H1 (cell line): Measurements from ENCODE around the gene PNCK. TPM values are rescaled to one million over a fixed set of nuclear protein-coding genes. Genes with fewer than 3 reads are reported as not detected.

Experiments used
- CTCF ChIA-PET: fragments of 300-600 bp; sonication (Branson Sonifier 250); formaldehyde crosslinking; loops from one replicate; lab custom pipeline; 2021; ENCODE audit not compliant: partially characterized antibody; lab: Charles Lee
- POLR2A ChIA-PET: fragments of 300-600 bp; sonication (Branson Sonifier 250); formaldehyde crosslinking; loops from one replicate; lab custom pipeline; 2021; ENCODE audit warnings: inconsistent platforms; ENCODE audit not compliant: partially characterized antibody; lab: Charles Lee
- DNase-seq, 2 experiments: peaks; one replicate each; pipeline versions ENCODE4 v3.0.0 to v3.0.0-alpha.2; 2010 to 2022; ENCODE audit warnings: low spot score in 2 of 2, low read depth in 1 of 2, mixed read lengths in 1 of 2
- FAIRE-seq: peaks from 2 replicates; lab custom pipeline; 2011; peaks lifted over from hg19 to GRCh38; lab: Jason Lieb, UNC
- H2AFZ ChIP-seq: 2 replicates; pipeline ENCODE4 v1.8.1; 2012; ENCODE audit warnings: low read length, inconsistent platforms
- H2AK5ac ChIP-seq: 2 replicates; pipeline ENCODE4 v1.6.1; 2013; ENCODE audit warnings: low read depth, low read length
- H2BK120ac ChIP-seq: replicated peaks from 2 replicates; pipeline ENCODE3; 2013; ENCODE audit warnings: low read depth, low read length, inconsistent platforms
- H2BK12ac ChIP-seq: 2 replicates; pipeline ENCODE4 v1.6.1; 2013; ENCODE audit warnings: low read depth, low read length
- H2BK15ac ChIP-seq: 2 replicates; pipeline ENCODE4 v1.6.1; 2013; ENCODE audit warnings: low read length
- H2BK20ac ChIP-seq: 2 replicates; pipeline ENCODE4 v1.6.1; 2013; ENCODE audit warnings: low read length
- H2BK5ac ChIP-seq: 2 replicates; pipeline ENCODE4 v1.6.1; 2013; ENCODE audit warnings: low read depth, low read length
- H3K14ac ChIP-seq: 2 replicates; pipeline ENCODE4 v1.6.1; 2013; ENCODE audit warnings: inconsistent platforms; ENCODE audit not compliant: insufficient read length
- H3K18ac ChIP-seq: 2 replicates; pipeline ENCODE4 v1.6.1; 2013; ENCODE audit warnings: low read length; ENCODE audit errors: extremely low read depth
- H3K23ac ChIP-seq: 2 replicates; pipeline ENCODE4 v1.6.1; 2013; ENCODE audit warnings: inconsistent platforms; ENCODE audit not compliant: insufficient read length
- H3K23me2 ChIP-seq: 2 replicates; pipeline ENCODE4 v1.6.1; 2013; ENCODE audit warnings: low read depth, low read length
- H3K27ac ChIP-seq: 2 replicates; pipeline ENCODE4 v1.6.1; 2011; ENCODE audit warnings: low read depth, low read length, inconsistent platforms
- H3K27me3 ChIP-seq, 4 experiments: replicated peaks in 1 of 4; 1 replicate in 1 of 4; 2 replicates in 3 of 4; pipeline versions ENCODE4 v1.6.1 to v1.8.1; 2011 to 2013; ENCODE audit warnings: low read length in 3 of 4, mild to moderate bottlenecking in 3 of 4, inconsistent platforms in 2 of 4, mixed read lengths in 2 of 4, moderate library complexity in 1 of 4; ENCODE audit not compliant: control insufficient read depth in 3 of 4, insufficient read depth in 3 of 4; ENCODE audit errors: extremely low read depth in 1 of 4
- H3K36me3 ChIP-seq, 4 experiments: 2 replicates each; pipeline versions ENCODE4 v1.6.1 to v1.8.1; 2011 to 2013; ENCODE audit warnings: mild to moderate bottlenecking in 4 of 4, low read length in 3 of 4, moderate library complexity in 2 of 4, control low read depth in 1 of 4, inconsistent platforms in 1 of 4; ENCODE audit not compliant: insufficient read depth in 4 of 4, control insufficient read depth in 2 of 4
- H3K4ac ChIP-seq: replicated peaks from 2 replicates; pipeline ENCODE3; 2013; ENCODE audit warnings: low read length, low read depth, mixed read lengths, inconsistent platforms; ENCODE audit not compliant: insufficient read length
- H3K4me1 ChIP-seq, 4 experiments: replicated peaks in 1 of 4; 1 replicate in 1 of 4; 2 replicates in 3 of 4; pipeline versions ENCODE4 v1.6.1 to v1.8.1; 2011 to 2013; ENCODE audit warnings: low read length in 3 of 4, inconsistent platforms in 2 of 4, mixed read lengths in 1 of 4; ENCODE audit not compliant: insufficient read depth in 4 of 4, control insufficient read depth in 3 of 4
- H3K4me2 ChIP-seq, 2 experiments: 2 replicates each; pipeline versions ENCODE4 v1.6.1 to v1.8.1; 2011 to 2013; ENCODE audit warnings: low read depth in 2 of 2, low read length in 2 of 2, control low read depth in 1 of 2, inconsistent platforms in 1 of 2, mild to moderate bottlenecking in 1 of 2; ENCODE audit not compliant: insufficient read depth in 1 of 2
- H3K4me3 ChIP-seq, 4 experiments: fragments of 200-600, 300-600 bp in 1 of 4; sonication (generic), shearing (Covaris generic), sonication (Bioruptor Twin) in 1 of 4; 2 replicates each; pipeline versions ENCODE4 v1.5.1 to v1.8.1; 2011 to 2016; ENCODE audit warnings: low read length in 4 of 4, low read depth in 3 of 4, control low read depth in 2 of 4, inconsistent platforms in 2 of 4, mild to moderate bottlenecking in 2 of 4, mixed read lengths in 1 of 4, moderate library complexity in 1 of 4; ENCODE audit not compliant: insufficient read depth in 2 of 4; ENCODE audit errors: extremely low read depth in 1 of 4
- H3K56ac ChIP-seq: replicated peaks from 2 replicates; pipeline ENCODE3; 2013; ENCODE audit warnings: low read depth, mild to moderate bottlenecking, mixed read lengths, low read length, inconsistent platforms; ENCODE audit not compliant: insufficient read length
- H3K79me1 ChIP-seq: 2 replicates; pipeline ENCODE4 v1.6.1; 2013; ENCODE audit warnings: low read depth, low read length, control low read depth
- H3K79me2 ChIP-seq, 2 experiments: 2 replicates each; pipeline versions ENCODE4 v1.6.1 to v1.8.1; 2012 to 2013; ENCODE audit warnings: low read length in 2 of 2, mild to moderate bottlenecking in 2 of 2, inconsistent platforms in 1 of 2; ENCODE audit not compliant: insufficient read depth in 2 of 2, control insufficient read depth in 1 of 2
- H3K9ac ChIP-seq, 4 experiments: replicated peaks in 1 of 4; 1 replicate in 1 of 4; 2 replicates in 3 of 4; pipeline versions ENCODE4 v1.6.1 to v1.8.1; 2011 to 2013; ENCODE audit warnings: low read depth in 3 of 4, low read length in 3 of 4, control low read depth in 2 of 4, mild to moderate bottlenecking in 2 of 4, moderate library complexity in 2 of 4, inconsistent platforms in 1 of 4; ENCODE audit errors: extremely low read depth in 1 of 4
- H3K9me3 ChIP-seq, 2 experiments: 2 replicates each; pipeline versions ENCODE4 v1.6.1 to v1.8.1; 2012 to 2013; ENCODE audit warnings: mild to moderate bottlenecking in 2 of 2, moderate library complexity in 2 of 2, control low read depth in 1 of 2, inconsistent platforms in 1 of 2, low read depth in 1 of 2, low read length in 1 of 2, mixed read lengths in 1 of 2; ENCODE audit not compliant: insufficient read depth in 2 of 2
- H4K20me1 ChIP-seq, 2 experiments: replicated peaks in 1 of 2; 2 replicates each; pipeline versions ENCODE3 to v1.8.1; 2011 to 2013; ENCODE audit warnings: inconsistent platforms in 2 of 2, low read length in 2 of 2, mild to moderate bottlenecking in 1 of 2; ENCODE audit not compliant: insufficient read depth in 2 of 2, control insufficient read depth in 1 of 2
- H4K5ac ChIP-seq: 2 replicates; pipeline ENCODE4 v1.6.1; 2013; ENCODE audit warnings: low read length, low read depth, mixed read lengths, inconsistent platforms; ENCODE audit not compliant: insufficient read length
- H4K8ac ChIP-seq: 2 replicates; pipeline ENCODE4 v1.8.0; 2013; ENCODE audit warnings: mild to moderate bottlenecking, moderate library complexity, low read length, inconsistent platforms; ENCODE audit not compliant: insufficient read depth; ENCODE audit errors: extremely low read depth
- H4K91ac ChIP-seq: replicated peaks from 2 replicates; pipeline ENCODE3; 2013; ENCODE audit warnings: low read length, mixed read lengths, inconsistent platforms; ENCODE audit not compliant: insufficient read length
- HDAC2 ChIP-seq, 2 experiments: fragments of 300-600 bp in 1 of 2; sonication (generic) in 1 of 2; IDR thresholded peaks; 2 replicates each; pipeline ENCODE4 v1.6.1; 2011 to 2012; ENCODE audit warnings: low read depth in 2 of 2, low read length in 2 of 2, mild to moderate bottlenecking in 2 of 2, moderate library complexity in 2 of 2, borderline replicate concordance in 1 of 2, inconsistent platforms in 1 of 2
- POLR2A ChIP-seq, 2 experiments: IDR thresholded peaks; 1 replicate in 1 of 2; 2 replicates in 1 of 2; pipeline ENCODE4 v1.6.1; 2011; ENCODE audit warnings: low read depth in 2 of 2, low read length in 2 of 2, mild to moderate bottlenecking in 2 of 2; ENCODE audit errors: control extremely low read depth in 1 of 2
- RAD21 ChIP-seq, 2 experiments: IDR thresholded peaks in 1 of 2; conservative IDR thresholded peaks in 1 of 2; 2 replicates each; pipeline ENCODE4 v1.6.1; 2011; ENCODE audit warnings: low read depth in 2 of 2, low read length in 2 of 2, improper control_type of control experiment in 1 of 2, inconsistent platforms in 1 of 2, mild to moderate bottlenecking in 1 of 2, moderate library complexity in 1 of 2
- RFX5 ChIP-seq: IDR thresholded peaks from 2 replicates; pipeline ENCODE4 v1.6.1; 2011; ENCODE audit warnings: low read depth, low read length, improper control_type of control experiment, borderline replicate concordance
- SRF ChIP-seq: IDR thresholded peaks from 2 replicates; pipeline ENCODE4 v1.6.1; 2011; ENCODE audit warnings: mild to moderate bottlenecking, low read depth, low read length, moderate library complexity
- WGBS, 2 experiments: shearing (Covaris generic) in 1 of 2; methylation state at CpG; one replicate each; pipeline versions ENCODE4 v1.1.6 to v1.1.7; 2013 to 2015; ENCODE audit warnings: low lambda C conversion rate in 2 of 2, mixed read lengths in 2 of 2, inconsistent platforms in 1 of 2, low coverage in 1 of 2, missing lambda C conversion rate in 1 of 2; ENCODE audit not compliant: insufficient replicate concordance in 2 of 2, insufficient coverage in 1 of 2, insufficient read length in 1 of 2; ENCODE audit errors: extremely low coverage in 1 of 2, missing lambda C conversion rate in 1 of 2; 5-methylcytosine and 5-hydroxymethylcytosine counted together
- polyA plus RNA-seq, 7 experiments: library from polyadenylated mRNA; depleted of rRNA in 3 of 7; stranded (reverse) in 5 of 7; unstranded in 2 of 7; fragments of >200 nt in 5 of 7; fragments of 200-250 nt in 2 of 7; gene quantifications; 1 replicate in 5 of 7; 2 replicates in 1 of 7; 4 replicates in 1 of 7; pipeline versions ENCODE4 v1.2.1 to v1.2.3, GENCODE V29; 2011 to 2013; ENCODE audit warnings: missing spikeins in 2 of 7, mixed read lengths in 2 of 7
- total RNA-seq: library from RNA; stranded (reverse); fragmentation: NEBNext Ultra II Directional; extraction: Animal tissue kit (Norgen Biotek cat#: 25700); gene quantifications from 2 replicates; pipeline ENCODE4 v1.2.1, GENCODE V29; 2021

PNCK gene
- total and polyA plus RNA-seq, 2 of the 8 experiments (the other 6 are each of a cell fraction or from before 2014, with no cell fraction given), result 6.2 to 6.3 TPM

- Histone ChIP-seq H3K36me3 (peaks cover 0 to 9% (median 0%) of the 10 kb centered on the region in 4 experiments; a peak in 1 of 8 replicates), H3K27me3 (no peaks in the 10 kb centered on the region), H3K9ac (no peak overlapping the region), H2BK5ac (peak overlapping the region; percentile 78; the same call in 1 of the 2 replicates), H2BK12ac (0 out of 2 replicates have a peak overlapping the region, but pooled peaks have one; percentile 50), H2BK120ac (no peak overlapping the region), H2AK5ac (no peak overlapping the region), H3K23me2 (no peaks in the 10 kb centered on the region), H3K18ac (peak overlapping the region; percentile 48; the same call in 1 of the 2 replicates), H2BK20ac (no peak overlapping the region; the same call in 1 of the 2 replicates), H3K14ac (no peak overlapping the region), H3K4me1 (peaks cover 0 to 27% (median 11%) of the 10 kb centered on the region in 4 experiments; a peak in 6 of 7 replicates), H4K8ac (0 out of 2 replicates have a peak overlapping the region, but pooled peaks have one; percentile 79), H3K4me3 (peak overlapping the region in 1 of 4 experiments; percentile 55; a peak in 3 of 8 replicates), H3K23ac (no peak overlapping the region), H3K9me3 (peaks cover 4 to 5% of the 10 kb centered on the region in 2 experiments; a peak in 2 of 4 replicates), H3K4ac (no peak overlapping the region), H3K56ac (no peak overlapping the region), H3K79me1 (no peaks in the 10 kb centered on the region; the same call in 1 of the 2 replicates), H2BK15ac (peak overlapping the region; percentile 16; the same call in 1 of the 2 replicates), H4K91ac (peak overlapping the region; percentile 65), H3K4me2 (peak overlapping the region; percentile 45 to 57), H3K27ac (peak overlapping the region; percentile 25; the same call in 1 of the 2 replicates), H4K20me1 (peaks cover 2 to 3% of the 10 kb centered on the region in 2 experiments), H4K5ac (peak overlapping the region; percentile 52), H3K79me2 (peaks cover 0 to 13% of the 10 kb centered on the region in 2 experiments; a peak in 3 of 4 replicates), H2AFZ (no peak overlapping the region)
- 74% methylated on average over 16 of the region's 24 CpGs; no CpG with 5 or more reads in 1 of the 2 experiments for WGBS, 2 experiments
- POLR2A ChIA-PET, result interaction anchor here (1.3 to 2.3 kb wide), 6 partner anchors 8 to 41 kb away, joined by 3 to 11 read pairs (median 6); partner anchors contain the start of genes BCAP31 and PNCK
- FAIRE-seq (no peak), DNase-seq (peak in 1 of 2 experiments; percentile 47)
- CTCF ChIA-PET, result interaction anchor here (1.0 to 2.9 kb wide), 8 partner anchors 10 to 107 kb away, joined by 3 to 24 read pairs (median 8); no protein-coding TSS in a partner anchor
- TF ChIP-seq RFX5 (no peak), HDAC2 (IDR thresholded peaks at IDR 0.05; ENCODE audit: borderline replicate concordance in 1 of 2, low read depth in 2 of 2, low read length in 2 of 2) (no peak), SRF (no peak), RAD21 (IDR thresholded peaks at IDR 0.05 in 1 of 2, conservative IDR thresholded peaks at IDR 0.05 in 1 of 2; ENCODE audit: low read depth in 2 of 2, low read length in 2 of 2) (no peak), POLR2A (IDR thresholded peaks at IDR 0.05; ENCODE audit: control extremely low read depth in 1 of 2, low read depth in 2 of 2, low read length in 2 of 2) (no peak)
Observed at GRCh38 chrX:153685751-153686696, 12.4 kb upstream of the PNCK start.
